NT2/D1 (cell line): ENCODE results near the gene TNS3.

Experiments
- SUZ12 ChIP-seq: IDR thresholded peaks from 2 replicates; pipeline ENCODE4 v1.6.1; 2011; ENCODE audit not compliant: insufficient read length, insufficient read depth; ENCODE audit errors: extremely low read depth
- YY1 ChIP-seq: IDR thresholded peaks from 2 replicates; pipeline ENCODE4 v1.6.1; 2011; ENCODE audit not compliant: insufficient read length, insufficient read depth
- ZNF274 ChIP-seq: IDR thresholded peaks from 2 replicates; pipeline ENCODE4 v1.6.1; 2011; ENCODE audit warnings: mild to moderate bottlenecking, low read depth, low read length

GRCh38 chr7:47333959-47334358 lies 248.0 kb downstream of the TNS3 start:
- TF ChIP-seq ZNF274 (no peak), YY1 (no peak), SUZ12 (no peak)
